ENCODE measurements around the gene SUPT3H.

- TF ChIP-seq RAD21 (IDR thresholded peaks at IDR 0.05; ENCODE audit: low read depth), result no peak
- TF ChIP-seq, protein P1, sequence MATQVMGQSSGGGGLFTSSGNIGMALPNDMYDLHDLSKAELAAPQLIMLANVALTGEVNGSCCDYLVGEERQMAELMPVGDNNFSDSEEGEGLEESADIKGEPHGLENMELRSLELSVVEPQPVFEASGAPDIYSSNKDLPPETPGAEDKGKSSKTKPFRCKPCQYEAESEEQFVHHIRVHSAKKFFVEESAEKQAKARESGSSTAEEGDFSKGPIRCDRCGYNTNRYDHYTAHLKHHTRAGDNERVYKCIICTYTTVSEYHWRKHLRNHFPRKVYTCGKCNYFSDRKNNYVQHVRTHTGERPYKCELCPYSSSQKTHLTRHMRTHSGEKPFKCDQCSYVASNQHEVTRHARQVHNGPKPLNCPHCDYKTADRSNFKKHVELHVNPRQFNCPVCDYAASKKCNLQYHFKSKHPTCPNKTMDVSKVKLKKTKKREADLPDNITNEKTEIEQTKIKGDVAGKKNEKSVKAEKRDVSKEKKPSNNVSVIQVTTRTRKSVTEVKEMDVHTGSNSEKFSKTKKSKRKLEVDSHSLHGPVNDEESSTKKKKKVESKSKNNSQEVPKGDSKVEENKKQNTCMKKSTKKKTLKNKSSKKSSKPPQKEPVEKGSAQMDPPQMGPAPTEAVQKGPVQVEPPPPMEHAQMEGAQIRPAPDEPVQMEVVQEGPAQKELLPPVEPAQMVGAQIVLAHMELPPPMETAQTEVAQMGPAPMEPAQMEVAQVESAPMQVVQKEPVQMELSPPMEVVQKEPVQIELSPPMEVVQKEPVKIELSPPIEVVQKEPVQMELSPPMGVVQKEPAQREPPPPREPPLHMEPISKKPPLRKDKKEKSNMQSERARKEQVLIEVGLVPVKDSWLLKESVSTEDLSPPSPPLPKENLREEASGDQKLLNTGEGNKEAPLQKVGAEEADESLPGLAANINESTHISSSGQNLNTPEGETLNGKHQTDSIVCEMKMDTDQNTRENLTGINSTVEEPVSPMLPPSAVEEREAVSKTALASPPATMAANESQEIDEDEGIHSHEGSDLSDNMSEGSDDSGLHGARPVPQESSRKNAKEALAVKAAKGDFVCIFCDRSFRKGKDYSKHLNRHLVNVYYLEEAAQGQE (IDR thresholded peaks at IDR 0.05; ENCODE audit: low read depth), result no peak
- TF ChIP-seq TCF12 (IDR thresholded peaks at IDR 0.05; ENCODE audit: low read depth), result no peak
- no peak for TF ChIP-seq CREB1 (IDR thresholded peaks at IDR 0.05; ENCODE audit: low read depth)
- no peak for TF ChIP-seq EP300 (IDR thresholded peaks at IDR 0.05; ENCODE audit: borderline replicate concordance)
Measured at GRCh38 chr6:45265246-45265645, 112.5 kb downstream of the SUPT3H start.
